ENCODE results near the gene CHRNB2. TPM values are rescaled to one million over a fixed set of nuclear protein-coding genes. Genes with fewer than 3 reads are reported as not detected.

CHRNB2 gene
- total and polyA plus RNA-seq, 9 of the 15 experiments (the other 6 are each of a cell fraction or from before 2014, with no cell fraction given) = 0.01 TPM; not detected in 8

GRCh38 chr1:154550070-154550469 lies 17.5 kb upstream of the CHRNB2 start:
- DNase-seq (ENCODE audit: extremely low read depth in 1 of 4, low spot score in 3 of 4) (no peak), FAIRE-seq (no peak), ATAC-seq (no peak)
- ChIA-PET CTCF (ENCODE audit: low intra/inter-chr PET ratio) (no interaction called here), POLR2A (interaction anchor here (1.0 kb wide), 1 partner anchor 14 kb away, joined by 3 read pairs; no protein-coding TSS in a partner anchor)
- WGBS (ENCODE audit: insufficient coverage, low coverage, missing lambda C conversion rate) = 81% methylated on average over 4 of the region's 5 CpGs
- Histone ChIP-seq H3K9ac (ENCODE audit: insufficient read depth in 1 of 2, low read depth in 2 of 2, low read length in 2 of 2) (no peak overlapping the region), H3K79me2 (ENCODE audit: control insufficient read depth, insufficient read depth, low read length) (no peaks in the 10 kb centered on the region), H3K4me3 (no peak overlapping the region), H4K20me1 (replicated peaks; ENCODE audit: control insufficient read depth, insufficient read depth, low read length) (peaks cover 8% of the 10 kb centered on the region; the same call in 1 of the 2 replicates), H3K36me3 (ENCODE audit: control insufficient read depth, insufficient read depth, low read length) (peaks cover 66% of the 10 kb centered on the region), H3K4me1 (replicated peaks in 1 of 2; ENCODE audit: control insufficient read depth in 2 of 2, insufficient read depth in 2 of 2, low read length in 2 of 2) (no peaks in the 10 kb centered on the region; a peak in 2 of 5 replicates), H3K9me3 (replicated peaks; ENCODE audit: control insufficient read depth, insufficient read depth, low read depth, low read length) (no peaks in the 10 kb centered on the region), H2AFZ (ENCODE audit: low read depth, low read length) (no peak overlapping the region), H3K27ac (ENCODE audit: extremely low read depth, low read depth, low read length) (no peak overlapping the region), H3K27me3 (ENCODE audit: control insufficient read depth in 2 of 2, insufficient read depth in 2 of 2, low read length in 2 of 2) (peaks cover 0 to under 1% of the 10 kb centered on the region in 2 experiments; a peak in 2 of 5 replicates), H3K9me1 (ENCODE audit: control insufficient read depth, insufficient read depth, low read length) (no peaks in the 10 kb centered on the region), H3K4me2 (ENCODE audit: insufficient read depth, low read length) (no peak overlapping the region)
- TF ChIP-seq NFATC3 (IDR thresholded peaks at IDR 0.05) (no peak), ARHGAP35 (IDR thresholded peaks at IDR 0.05; ENCODE audit: partially characterized antibody) (no peak), ZNF324 (CRISPR knock-in tag; IDR thresholded peaks at IDR 0.05) (no peak), TAL1 (IDR thresholded peaks at IDR 0.05) (no peak), ZBTB49 (CRISPR knock-in tag; IDR thresholded peaks at IDR 0.05; ENCODE audit: borderline replicate concordance) (no peak), NUFIP1 (IDR thresholded peaks at IDR 0.05; ENCODE audit: partially characterized antibody) (no peak), PKNOX1 (IDR thresholded peaks at IDR 0.05) (no peak), RB1 (IDR thresholded peaks at IDR 0.05; ENCODE audit: low read depth) (no peak), SAFB2 (IDR thresholded peaks at IDR 0.05; ENCODE audit: borderline replicate concordance, low read depth, low read length, severe bottlenecking) (no peak)
- BruUV-seq (replicated peaks) = no TSS peak
- in situ Hi-C loops (cut with MboI) (no loop called here), intact Hi-C loops (cut with micrococcal nuclease) (no loop called here)
